ENCODE results near the gene MAPT.
"Not testable (repeated sequence)": the region's sequence is repeated elsewhere in the genome, so short reads cannot be mapped to it uniquely, and the experiment has no call there.

Gene MAPT

GRCh38 chr17:45992904-45993303, 98.5 kb downstream of the MAPT start:
- no peak for DNase-seq (ENCODE audit: low spot score)

DNA sequence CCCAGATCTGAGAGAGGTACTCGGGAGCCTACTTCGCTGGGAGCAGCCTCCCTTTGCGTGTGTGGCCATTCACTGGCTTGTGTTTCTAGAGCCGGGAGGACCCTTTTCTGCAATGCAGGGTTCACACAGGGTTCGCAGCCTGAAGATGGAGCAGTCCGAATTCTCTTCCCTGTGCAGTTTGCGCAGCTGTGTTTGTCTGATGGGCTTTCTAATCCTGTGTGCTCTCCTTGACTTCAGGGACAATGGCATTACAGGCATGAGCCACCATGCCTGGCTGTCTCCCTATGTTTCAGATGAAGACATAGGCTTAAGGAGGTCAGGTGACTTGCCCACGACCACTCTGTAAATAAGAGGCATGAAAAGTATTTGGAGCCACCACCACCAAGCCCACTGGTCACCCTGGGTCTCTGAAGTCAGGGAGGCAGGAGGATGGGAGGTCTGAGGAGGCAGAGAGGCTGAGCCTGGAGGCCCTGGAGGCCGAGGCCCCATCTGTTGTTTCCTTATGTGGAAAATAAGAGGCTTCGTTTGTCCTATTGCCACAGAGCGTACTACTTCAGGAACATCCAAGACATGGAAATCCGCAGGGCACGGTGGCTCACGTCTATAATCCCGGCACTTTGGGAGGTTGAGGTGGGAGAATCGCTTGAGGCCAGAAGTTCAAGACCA, 99.7 kb downstream of the MAPT start:
- no peak for DNase-seq (ENCODE audit: low spot score)

- DNase-seq (ENCODE audit: low spot score): no peak
Observed at GRCh38 chr17:45994987-45995386, 100.6 kb downstream of the MAPT start.

DNA sequence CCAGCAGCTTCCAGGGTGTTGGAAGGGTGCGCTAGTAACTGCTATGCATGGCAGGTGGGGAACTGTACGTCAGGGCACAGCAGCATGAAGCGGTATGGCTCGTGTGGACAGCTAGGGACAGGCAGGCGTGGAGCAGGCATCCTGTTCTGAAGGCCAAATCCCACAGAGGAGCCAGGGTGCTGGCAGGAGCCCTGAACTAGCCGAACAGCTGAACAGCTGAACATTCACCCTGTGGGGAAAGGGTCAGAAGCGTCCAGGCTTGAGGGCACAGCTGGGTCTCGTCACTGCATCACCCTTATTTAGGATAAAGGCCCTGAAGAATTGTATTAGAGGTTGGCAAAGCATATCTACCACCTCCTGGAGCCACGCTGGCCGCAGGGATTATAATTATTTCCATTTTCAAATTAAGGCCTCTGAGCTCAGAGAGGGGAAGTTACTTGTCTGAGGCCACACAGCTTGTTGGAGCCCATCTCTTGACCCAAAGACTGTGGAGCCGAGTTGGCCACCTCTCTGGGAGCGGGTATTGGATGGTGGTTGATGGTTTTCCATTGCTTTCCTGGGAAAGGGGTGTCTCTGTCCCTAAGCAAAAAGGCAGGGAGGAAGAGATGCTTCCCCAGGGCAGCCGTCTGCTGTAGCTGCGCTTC, 101.4 kb downstream of the MAPT start:
- no peak for DNase-seq (ENCODE audit: low spot score)

DNA sequence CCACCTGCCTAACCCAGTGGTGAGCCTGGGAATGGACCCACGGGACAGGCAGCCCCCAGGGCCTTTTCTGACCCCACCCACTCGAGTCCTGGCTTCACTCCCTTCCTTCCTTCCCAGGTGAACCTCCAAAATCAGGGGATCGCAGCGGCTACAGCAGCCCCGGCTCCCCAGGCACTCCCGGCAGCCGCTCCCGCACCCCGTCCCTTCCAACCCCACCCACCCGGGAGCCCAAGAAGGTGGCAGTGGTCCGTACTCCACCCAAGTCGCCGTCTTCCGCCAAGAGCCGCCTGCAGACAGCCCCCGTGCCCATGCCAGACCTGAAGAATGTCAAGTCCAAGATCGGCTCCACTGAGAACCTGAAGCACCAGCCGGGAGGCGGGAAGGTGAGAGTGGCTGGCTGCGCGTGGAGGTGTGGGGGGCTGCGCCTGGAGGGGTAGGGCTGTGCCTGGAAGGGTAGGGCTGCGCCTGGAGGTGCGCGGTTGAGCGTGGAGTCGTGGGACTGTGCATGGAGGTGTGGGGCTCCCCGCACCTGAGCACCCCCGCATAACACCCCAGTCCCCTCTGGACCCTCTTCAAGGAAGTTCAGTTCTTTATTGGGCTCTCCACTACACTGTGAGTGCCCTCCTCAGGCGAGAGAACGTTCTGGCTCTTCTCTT, 102.1 kb downstream of the MAPT start:
- DNase-seq (ENCODE audit: low spot score): no peak

GRCh38 chr17:45997166-45997565, 102.8 kb downstream of the MAPT start:
- no peak for DNase-seq (ENCODE audit: low spot score)

- no peak for DNase-seq (ENCODE audit: low spot score)
Observed at GRCh38 chr17:45997624-45998023, 103.3 kb downstream of the MAPT start.

DNA sequence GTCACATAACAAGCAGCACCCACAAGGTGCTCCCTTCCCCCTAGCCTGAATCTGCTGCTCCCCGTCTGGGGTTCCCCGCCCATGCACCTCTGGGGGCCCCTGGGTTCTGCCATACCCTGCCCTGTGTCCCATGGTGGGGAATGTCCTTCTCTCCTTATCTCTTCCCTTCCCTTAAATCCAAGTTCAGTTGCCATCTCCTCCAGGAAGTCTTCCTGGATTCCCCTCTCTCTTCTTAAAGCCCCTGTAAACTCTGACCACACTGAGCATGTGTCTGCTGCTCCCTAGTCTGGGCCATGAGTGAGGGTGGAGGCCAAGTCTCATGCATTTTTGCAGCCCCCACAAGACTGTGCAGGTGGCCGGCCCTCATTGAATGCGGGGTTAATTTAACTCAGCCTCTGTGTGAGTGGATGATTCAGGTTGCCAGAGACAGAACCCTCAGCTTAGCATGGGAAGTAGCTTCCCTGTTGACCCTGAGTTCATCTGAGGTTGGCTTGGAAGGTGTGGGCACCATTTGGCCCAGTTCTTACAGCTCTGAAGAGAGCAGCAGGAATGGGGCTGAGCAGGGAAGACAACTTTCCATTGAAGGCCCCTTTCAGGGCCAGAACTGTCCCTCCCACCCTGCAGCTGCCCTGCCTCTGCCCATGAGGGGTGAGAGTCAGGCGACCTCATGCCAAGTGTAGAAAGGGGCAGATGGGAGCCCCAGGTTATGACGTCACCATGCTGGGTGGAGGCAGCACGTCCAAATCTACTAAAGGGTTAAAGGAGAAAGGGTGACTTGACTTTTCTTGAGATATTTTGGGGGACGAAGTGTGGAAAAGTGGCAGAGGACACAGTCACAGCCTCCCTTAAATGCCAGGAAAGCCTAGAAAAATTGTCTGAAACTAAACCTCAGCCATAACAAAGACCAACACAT, 104.9 kb downstream of the MAPT start, which contains the start of gene STH:
Gene STH (plus strand): TSS at position 264 of the 913 bp plus-strand sequence. CDS start 30 bp downstream, at position 294.
- DNase-seq (ENCODE audit: low spot score): no peak

DNA sequence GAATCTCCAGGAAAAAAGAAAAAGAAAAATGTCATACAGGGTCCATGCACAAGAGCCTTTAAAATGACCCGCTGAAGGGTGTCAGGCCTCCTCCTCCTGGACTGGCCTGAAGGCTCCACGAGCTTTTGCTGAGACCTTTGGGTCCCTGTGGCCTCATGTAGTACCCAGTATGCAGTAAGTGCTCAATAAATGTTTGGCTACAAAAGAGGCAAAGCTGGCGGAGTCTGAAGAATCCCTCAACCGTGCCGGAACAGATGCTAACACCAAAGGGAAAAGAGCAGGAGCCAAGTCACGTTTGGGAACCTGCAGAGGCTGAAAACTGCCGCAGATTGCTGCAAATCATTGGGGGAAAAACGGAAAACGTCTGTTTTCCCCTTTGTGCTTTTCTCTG, 105.5 kb downstream of the MAPT start:
- no peak for DNase-seq (ENCODE audit: low spot score)

DNA sequence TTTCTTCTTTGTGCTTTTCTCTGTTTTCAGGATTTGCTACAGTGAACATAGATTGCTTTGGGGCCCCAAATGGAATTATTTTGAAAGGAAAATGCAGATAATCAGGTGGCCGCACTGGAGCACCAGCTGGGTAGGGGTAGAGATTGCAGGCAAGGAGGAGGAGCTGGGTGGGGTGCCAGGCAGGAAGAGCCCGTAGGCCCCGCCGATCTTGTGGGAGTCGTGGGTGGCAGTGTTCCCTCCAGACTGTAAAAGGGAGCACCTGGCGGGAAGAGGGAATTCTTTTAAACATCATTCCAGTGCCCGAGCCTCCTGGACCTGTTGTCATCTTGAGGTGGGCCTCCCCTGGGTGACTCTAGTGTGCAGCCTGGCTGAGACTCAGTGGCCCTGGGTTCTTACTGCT, 105.9 kb downstream of the MAPT start:
- DNase-seq (ENCODE audit: low spot score): no peak

- DNase-seq (ENCODE audit: low spot score): no peak
Observed at GRCh38 chr17:46000757-46001156, 106.4 kb downstream of the MAPT start.

DNA sequence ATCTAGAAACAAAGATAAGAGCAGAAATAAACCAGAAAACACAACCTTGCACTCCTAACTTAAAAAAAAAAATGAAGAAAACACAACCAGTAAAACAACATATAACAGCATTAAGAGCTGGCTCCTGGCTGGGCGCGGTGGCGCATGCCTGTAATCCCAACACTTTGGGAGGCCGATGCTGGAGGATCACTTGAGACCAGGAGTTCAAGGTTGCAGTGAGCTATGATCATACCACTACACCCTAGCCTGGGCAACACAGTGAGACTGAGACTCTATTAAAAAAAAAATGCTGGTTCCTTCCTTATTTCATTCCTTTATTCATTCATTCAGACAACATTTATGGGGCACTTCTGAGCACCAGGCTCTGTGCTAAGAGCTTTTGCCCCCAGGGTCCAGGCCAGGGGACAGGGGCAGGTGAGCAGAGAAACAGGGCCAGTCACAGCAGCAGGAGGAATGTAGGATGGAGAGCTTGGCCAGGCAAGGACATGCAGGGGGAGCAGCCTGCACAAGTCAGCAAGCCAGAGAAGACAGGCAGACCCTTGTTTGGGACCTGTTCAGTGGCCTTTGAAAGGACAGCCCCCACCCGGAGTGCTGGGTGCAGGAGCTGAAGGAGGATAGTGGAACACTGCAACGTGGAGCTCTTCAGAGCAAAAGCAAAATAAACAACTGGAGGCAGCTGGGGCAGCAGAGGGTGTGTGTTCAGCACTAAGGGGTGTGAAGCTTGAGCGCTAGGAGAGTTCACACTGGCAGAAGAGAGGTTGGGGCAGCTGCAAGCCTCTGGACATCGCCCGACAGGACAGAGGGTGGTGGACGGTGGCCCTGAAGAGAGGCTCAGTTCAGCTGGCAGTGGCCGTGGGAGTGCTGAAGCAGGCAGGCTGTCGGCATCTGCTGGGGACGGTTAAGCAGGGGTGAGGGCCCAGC, 107.3 kb downstream of the MAPT start:
- DNase-seq (ENCODE audit: low spot score): no peak

- DNase-seq (ENCODE audit: low spot score): peak; percentile 78
Observed at GRCh38 chr17:46002311-46002972, 108.1 kb downstream of the MAPT start.

DNA sequence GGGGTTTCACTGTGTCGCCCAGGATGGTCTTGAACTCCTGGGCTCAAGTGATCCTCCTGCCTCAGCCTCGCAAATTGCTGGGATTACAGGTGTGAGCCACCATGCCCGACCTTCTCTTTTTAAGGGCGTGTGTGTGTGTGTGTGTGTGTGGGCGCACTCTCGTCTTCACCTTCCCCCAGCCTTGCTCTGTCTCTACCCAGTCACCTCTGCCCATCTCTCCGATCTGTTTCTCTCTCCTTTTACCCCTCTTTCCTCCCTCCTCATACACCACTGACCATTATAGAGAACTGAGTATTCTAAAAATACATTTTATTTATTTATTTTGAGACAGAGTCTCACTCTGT, 108.6 kb downstream of the MAPT start:
- no peak for DNase-seq (ENCODE audit: low spot score)

- no peak for DNase-seq (ENCODE audit: low spot score)
Observed at GRCh38 chr17:46003907-46004748, 109.8 kb downstream of the MAPT start.

- not testable (repeated sequence) for DNase-seq (ENCODE audit: low spot score)
Observed at GRCh38 chr17:46006082-46006481, 111.7 kb downstream of the MAPT start.

- DNase-seq (ENCODE audit: low spot score): no peak
Observed at GRCh38 chr17:46007461-46007965, 113.2 kb downstream of the MAPT start.

DNA sequence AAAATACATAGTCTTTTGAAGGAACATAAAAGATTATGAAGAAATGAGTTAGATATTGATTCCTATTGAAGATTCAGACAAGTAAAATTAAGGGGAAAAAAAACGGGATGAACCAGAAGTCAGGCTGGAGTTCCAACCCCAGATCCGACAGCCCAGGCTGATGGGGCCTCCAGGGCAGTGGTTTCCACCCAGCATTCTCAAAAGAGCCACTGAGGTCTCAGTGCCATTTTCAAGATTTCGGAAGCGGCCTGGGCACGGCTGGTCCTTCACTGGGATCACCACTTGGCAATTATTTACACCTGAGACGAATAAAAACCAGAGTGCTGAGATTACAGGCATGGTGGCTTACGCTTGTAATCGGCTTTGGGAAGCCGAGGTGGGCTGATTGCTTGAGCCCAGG, 114.2 kb downstream of the MAPT start:
- DNase-seq (ENCODE audit: low spot score): no peak

All from CD4-positive, alpha-beta T cell treated with Interleukin-15 for 4 hours (primary cell).